ENCODE results near the gene IPO8.
"Not testable (repeated sequence)": the region's sequence is repeated elsewhere in the genome, so short reads cannot be mapped to it uniquely, and the experiment has no call there.

The IPO8 gene

DNA sequence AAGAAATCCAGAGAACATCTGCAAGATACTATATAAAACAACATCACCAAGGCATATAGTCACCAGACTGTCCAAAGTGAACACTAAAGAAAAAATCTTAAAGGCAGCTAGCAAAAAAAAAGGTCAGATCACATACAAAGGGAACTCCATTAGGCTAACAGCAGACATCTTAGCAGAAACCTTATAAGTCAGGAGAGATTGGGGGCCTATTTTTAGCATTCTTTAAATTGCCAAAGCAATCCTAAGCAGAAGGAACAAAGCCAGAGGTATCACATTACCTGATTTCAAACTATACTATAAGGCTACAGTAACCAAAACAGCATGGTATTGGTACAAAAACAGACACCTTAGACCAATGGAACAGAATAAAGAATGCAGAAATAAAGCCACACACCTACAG is 92.5 kb downstream of the IPO8 start:
- DNase-seq = no peak

- no peak for DNase-seq
These were observed 93.0 kb downstream of the IPO8 start for GRCh38 chr12:30602678-30603077.

DNA sequence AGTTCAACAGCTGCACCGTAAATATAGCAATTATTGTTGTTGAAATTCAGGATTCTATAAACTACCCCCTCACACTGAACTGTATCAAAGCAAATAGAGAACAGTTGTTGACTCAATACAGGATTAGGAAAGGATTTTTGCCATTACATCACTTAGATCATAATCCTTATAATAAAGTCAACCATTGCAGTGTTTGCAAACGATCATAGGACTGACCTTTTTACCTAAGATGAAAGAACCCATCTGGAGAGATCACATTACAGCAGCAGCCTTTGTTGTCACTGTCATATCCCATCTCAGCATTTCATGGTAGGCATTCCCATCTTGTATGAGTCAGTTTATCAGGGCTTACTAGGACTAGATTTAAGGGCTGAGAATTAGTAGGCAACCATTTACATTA is 96.1 kb downstream of the IPO8 start:
- no peak for DNase-seq

DNA sequence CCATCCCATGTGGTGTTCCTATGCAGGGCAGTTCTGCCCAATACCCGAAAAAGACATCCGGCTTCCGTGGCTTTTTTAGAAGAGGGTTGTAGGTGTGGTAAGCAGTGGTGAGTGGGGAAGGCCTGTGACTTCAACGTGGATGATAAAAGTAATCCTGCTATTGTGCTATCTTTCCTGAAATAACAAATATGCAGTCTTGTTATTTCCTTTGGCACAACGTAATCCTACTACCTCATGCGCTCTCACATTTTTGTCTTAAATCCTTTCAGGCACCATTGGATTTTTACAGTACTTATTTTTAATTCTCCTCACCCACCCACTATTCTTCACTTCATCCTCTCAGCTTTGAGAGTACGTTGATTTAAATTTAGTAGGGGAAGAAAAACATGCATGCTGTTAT is 96.8 kb downstream of the IPO8 start:
- no peak for DNase-seq

GRCh38 chr12:30595742-30596141 is 99.9 kb downstream of the IPO8 start:
- no peak for DNase-seq

DNA sequence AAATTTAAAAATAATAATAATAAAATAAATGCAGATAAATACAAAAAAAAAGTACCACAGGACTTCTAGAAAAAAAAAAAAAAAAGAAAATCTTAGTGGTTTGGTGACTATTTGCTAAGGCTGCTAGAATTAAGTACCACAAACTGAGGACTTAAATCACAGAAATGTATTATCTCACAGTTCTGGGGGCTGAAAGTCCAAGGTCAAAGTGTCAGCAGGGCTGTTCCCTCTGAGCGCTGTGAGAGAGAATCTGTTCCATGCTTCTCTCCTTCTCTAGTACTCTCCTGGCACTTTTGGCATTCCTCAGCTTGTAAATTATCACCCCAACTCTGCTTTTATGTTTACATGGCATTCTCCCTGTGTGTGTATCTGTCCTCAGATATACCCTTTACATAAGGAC is 101.2 kb downstream of the IPO8 start:
- no peak for DNase-seq

DNA sequence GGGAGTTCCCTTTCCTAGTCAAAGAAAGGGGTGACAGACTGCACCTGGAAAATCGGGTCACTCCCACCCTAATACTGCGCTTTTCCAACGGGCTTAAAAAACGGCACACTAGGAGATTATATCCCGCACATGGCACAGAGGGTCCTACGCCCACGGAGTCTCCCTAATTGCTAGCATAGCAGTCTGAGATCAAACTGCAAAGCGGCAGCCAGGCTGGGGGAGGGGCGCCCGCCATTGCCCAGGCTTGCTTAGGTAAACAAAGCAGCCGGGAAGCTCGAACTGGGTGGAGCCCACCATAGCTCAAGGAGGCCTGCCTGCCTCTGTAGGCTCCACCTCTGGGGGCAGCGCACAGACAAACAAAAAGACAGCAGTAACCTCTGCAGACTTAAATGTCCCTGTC is 107.1 kb downstream of the IPO8 start:
- DNase-seq = not testable (repeated sequence)

- no peak for DNase-seq
These were observed 107.9 kb downstream of the IPO8 start for GRCh38 chr12:30587782-30588181.

DNA sequence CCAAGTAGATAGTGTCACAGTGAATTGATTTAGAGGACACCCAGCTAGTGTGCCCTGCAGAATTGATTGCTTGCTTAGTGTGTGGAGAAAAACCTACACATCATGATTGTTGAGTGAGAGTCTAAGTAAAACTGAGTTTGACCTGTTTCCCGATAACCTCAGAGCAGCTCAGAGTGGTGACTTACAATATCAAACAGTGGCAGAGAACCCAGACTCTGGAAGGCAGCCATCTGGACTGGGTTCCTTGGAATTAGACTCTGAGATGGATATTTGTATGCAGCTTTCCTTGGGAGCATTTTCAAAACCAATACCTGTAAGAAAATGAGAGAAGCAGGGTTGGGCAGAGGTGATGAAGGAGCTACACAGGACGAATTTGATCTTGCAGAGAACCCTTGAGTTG is 109.8 kb downstream of the IPO8 start:
- DNase-seq = no peak

- DNase-seq = no peak
These were observed 112.7 kb downstream of the IPO8 start for GRCh38 chr12:30582943-30583342.

DNA sequence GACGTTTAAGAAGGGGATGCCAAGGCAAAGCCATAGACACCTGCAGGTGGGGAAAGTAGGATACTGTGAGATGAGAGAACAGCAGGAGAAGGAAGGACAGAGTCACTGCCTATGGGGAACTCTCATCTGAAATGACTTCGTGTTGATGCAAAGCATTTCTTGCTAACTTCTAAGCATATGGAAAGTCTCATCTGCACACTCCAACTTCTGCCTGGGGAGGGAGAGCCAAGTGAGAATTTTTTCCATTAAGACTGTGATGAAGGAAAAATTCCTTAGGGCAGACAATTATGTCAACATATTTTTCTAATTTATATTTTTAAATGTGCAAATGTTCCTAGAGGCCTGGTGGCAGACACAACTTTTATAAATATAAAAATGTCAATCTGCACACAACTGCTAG is 115.3 kb downstream of the IPO8 start:
- no peak for DNase-seq
